CD4-positive, alpha-beta T cell treated with Interleukin-15 for 4 hours (primary cell): Measurements from ENCODE around the gene DAPK1.

Source experiments
- DNase-seq: peaks from one replicate; pipeline ENCODE4 v3.0.0-alpha.2; 2020; ENCODE audit warnings: low spot score

DAPK1 gene

GRCh38 chr9:87713278-87713987 is 215.8 kb downstream of the DAPK1 start:
- peak; percentile 18 for DNase-seq

GRCh38 chr9:87713988-87714330 is 216.3 kb downstream of the DAPK1 start:
- no peak for DNase-seq

- no peak for DNase-seq
Measured at GRCh38 chr9:87714819-87715218, 217.2 kb downstream of the DAPK1 start.

- no peak for DNase-seq
Measured at GRCh38 chr9:87716141-87716540, 218.5 kb downstream of the DAPK1 start.

- no peak for DNase-seq
Measured at GRCh38 chr9:87717456-87717855, 219.8 kb downstream of the DAPK1 start.

GRCh38 chr9:87718231-87718630 is 220.6 kb downstream of the DAPK1 start:
- no peak for DNase-seq

GRCh38 chr9:87718852-87719612 is 221.4 kb downstream of the DAPK1 start:
- no peak for DNase-seq

- no peak for DNase-seq
Measured at GRCh38 chr9:87720173-87720572, 222.5 kb downstream of the DAPK1 start.

- DNase-seq: no peak
Measured at GRCh38 chr9:87722393-87723088, 224.9 kb downstream of the DAPK1 start.

- DNase-seq: no peak
Measured at GRCh38 chr9:87725356-87725899, 227.8 kb downstream of the DAPK1 start.

GRCh38 chr9:87725900-87726709 is 228.4 kb downstream of the DAPK1 start, which contains the start of gene CTSL:
CTSL (plus strand) TSS chr9:87726119; CDS start chr9:87727604, 1,485 bp downstream.
- peak; percentile 36 for DNase-seq

- no peak for DNase-seq
Measured at GRCh38 chr9:87729246-87729645, 231.6 kb downstream of the DAPK1 start.

GRCh38 chr9:87731321-87731720 is 233.7 kb downstream of the DAPK1 start:
- no peak for DNase-seq

GRCh38 chr9:87732344-87732743 is 234.7 kb downstream of the DAPK1 start:
- no peak for DNase-seq

GRCh38 chr9:87732756-87733155 is 235.1 kb downstream of the DAPK1 start:
- no peak for DNase-seq

- no peak for DNase-seq
Measured at GRCh38 chr9:87733273-87734052, 235.8 kb downstream of the DAPK1 start.

- DNase-seq: no peak
Measured at GRCh38 chr9:87734106-87734505, 236.4 kb downstream of the DAPK1 start.

GRCh38 chr9:87739546-87739945 is 241.9 kb downstream of the DAPK1 start:
- no peak for DNase-seq

GRCh38 chr9:87740209-87740608 is 242.5 kb downstream of the DAPK1 start:
- no peak for DNase-seq

GRCh38 chr9:87741326-87741725 is 243.7 kb downstream of the DAPK1 start:
- DNase-seq: no peak

GRCh38 chr9:87741891-87742290 is 244.2 kb downstream of the DAPK1 start:
- no peak for DNase-seq
